Right lung (tissue), 5 donors: ENCODE results near the gene ERLEC1. TPM values are rescaled to one million over a fixed set of nuclear protein-coding genes. Genes with fewer than 3 reads are reported as not detected.
"Not testable (repeated sequence)": the region's sequence is repeated elsewhere in the genome, so short reads cannot be mapped to it uniquely, and the experiment has no call there.

Experiments
- DNase-seq, 2 donors: peaks; one replicate each; pipeline ENCODE4 v3.0.0-alpha.2; 2013
- polyA plus RNA-seq, 5 donors: library from polyadenylated mRNA; unstranded; fragments of 120-200 nt; gene quantifications; one replicate each; pipeline versions ENCODE4 v1.2.1 to v1.2.3, GENCODE V29; 2013; ENCODE audit warnings: inconsistent platforms in 1 of 5, low replicate concordance in 1 of 5; ENCODE audit not compliant: insufficient read length in 5 of 5, insufficient read depth in 1 of 5

Gene ERLEC1
- polyA plus RNA-seq, 5 donors: 56.4 to 62.5 (median 61.3) TPM

GRCh38 chr2:53778536-53779162 lies 8.2 kb upstream of the ERLEC1 start:
- no peak for DNase-seq

GRCh38 chr2:53780056-53780455 lies 6.8 kb upstream of the ERLEC1 start:
- DNase-seq: no peak

GRCh38 chr2:53782676-53783075 lies 4.2 kb upstream of the ERLEC1 start:
- no peak for DNase-seq

- DNase-seq: no peak
Observed at GRCh38 chr2:53784436-53784835, 2.4 kb upstream of the ERLEC1 start.

DNA sequence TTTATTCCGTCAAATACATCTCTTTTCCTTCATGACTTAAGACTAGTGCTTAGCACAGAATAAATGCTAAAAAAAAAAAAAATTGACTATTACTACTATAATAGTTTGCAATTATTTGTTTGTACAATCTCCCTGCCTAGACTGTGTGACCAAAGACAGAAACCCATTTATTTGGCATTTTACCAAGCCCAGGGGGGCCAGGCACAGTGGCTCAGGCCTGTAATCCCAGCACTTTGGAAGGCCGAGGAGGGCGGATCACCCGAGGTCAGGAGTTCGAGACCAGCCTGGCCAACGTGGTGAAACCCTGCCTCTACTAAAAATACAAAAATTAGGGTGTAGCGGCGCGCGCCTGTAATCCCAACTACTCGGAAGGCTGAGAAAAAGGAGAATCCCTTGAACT lies 1.5 kb upstream of the ERLEC1 start:
- no peak for DNase-seq

- DNase-seq: no peak
Observed at GRCh38 chr2:53786352-53786704, 516 bp upstream of the ERLEC1 start.

GRCh38 chr2:53787614-53788289 lies 908 bp downstream of the ERLEC1 start:
- no peak for DNase-seq

GRCh38 chr2:53793261-53793660 lies 6.4 kb downstream of the ERLEC1 start:
- peak; percentile 68 to 79 for DNase-seq

- peak in 1 of 2 donors; percentile 5 for DNase-seq
Observed at GRCh38 chr2:53793821-53794220, 7.0 kb downstream of the ERLEC1 start.

DNA sequence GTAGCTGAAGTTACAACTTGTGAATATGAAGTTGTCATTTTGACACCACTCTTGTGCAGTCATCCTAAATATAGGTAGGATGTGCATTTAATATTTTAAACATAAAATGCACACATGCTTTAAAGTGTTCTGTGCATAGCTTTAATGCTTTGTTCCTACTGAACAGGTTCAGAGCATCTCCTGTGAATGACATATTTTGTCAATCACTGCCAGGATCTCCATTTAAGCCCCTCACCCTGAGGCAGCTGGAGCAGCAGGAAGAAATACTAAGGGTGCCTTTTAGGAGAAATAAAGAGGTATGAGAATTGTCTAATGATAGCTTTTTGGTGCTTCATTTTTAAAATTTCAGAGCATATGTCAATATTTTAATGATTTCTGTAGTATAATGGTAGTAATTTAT lies 14.7 kb downstream of the ERLEC1 start:
- no peak for DNase-seq

DNA sequence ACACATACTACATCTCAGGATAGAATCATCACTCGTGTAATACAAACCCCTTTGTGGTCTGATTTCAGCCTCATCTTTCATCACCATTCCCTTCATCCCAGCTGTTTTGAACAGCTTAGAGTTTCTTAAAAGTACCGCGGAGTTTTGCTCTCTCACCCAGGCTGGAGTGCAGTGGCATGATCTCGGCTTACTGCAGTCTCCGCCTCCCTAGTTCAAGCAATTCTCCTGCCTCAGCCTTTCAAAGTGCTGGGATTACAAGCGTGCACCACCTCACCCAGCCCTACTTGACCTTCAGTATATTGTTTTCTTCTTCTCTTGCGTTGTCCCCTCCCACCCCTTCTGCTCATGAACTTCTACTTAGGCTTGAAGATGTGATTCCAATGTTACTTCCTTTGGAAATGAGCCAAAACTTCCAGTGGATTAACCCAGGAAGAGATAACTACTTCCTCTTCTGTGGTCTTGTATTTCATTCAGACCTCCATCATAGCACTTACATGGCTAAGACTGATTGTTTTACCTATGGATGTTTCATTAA lies 15.8 kb downstream of the ERLEC1 start:
- no peak for DNase-seq

DNA sequence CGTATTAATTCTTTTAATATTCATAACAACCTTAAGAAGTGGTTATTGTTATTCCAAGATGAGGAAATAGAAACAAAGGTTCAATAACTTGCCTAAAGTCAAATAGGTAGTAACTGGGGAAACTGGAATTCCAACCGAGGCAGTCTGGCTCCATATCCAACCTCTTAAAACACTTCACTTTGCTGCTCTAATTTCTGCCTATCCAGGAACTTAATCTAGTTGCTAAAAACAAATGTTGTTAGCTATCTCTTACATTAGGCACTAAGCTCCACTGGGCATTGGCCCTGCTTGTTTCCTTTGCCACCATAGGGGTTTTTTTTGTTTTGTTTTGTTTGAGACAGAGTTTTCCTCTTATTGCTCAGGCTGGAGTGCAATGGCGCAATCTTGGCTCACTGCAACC lies 24.8 kb downstream of the ERLEC1 start:
- DNase-seq: no peak

- no peak for DNase-seq
Observed at GRCh38 chr2:53813151-53813550, 26.3 kb downstream of the ERLEC1 start.

GRCh38 chr2:53818854-53819435 lies 32.1 kb downstream of the ERLEC1 start:
- no peak for DNase-seq

- no peak for DNase-seq
Observed at GRCh38 chr2:53819634-53820033, 32.8 kb downstream of the ERLEC1 start.

- DNase-seq: no peak
Observed at GRCh38 chr2:53820048-53820447, 33.2 kb downstream of the ERLEC1 start.

DNA sequence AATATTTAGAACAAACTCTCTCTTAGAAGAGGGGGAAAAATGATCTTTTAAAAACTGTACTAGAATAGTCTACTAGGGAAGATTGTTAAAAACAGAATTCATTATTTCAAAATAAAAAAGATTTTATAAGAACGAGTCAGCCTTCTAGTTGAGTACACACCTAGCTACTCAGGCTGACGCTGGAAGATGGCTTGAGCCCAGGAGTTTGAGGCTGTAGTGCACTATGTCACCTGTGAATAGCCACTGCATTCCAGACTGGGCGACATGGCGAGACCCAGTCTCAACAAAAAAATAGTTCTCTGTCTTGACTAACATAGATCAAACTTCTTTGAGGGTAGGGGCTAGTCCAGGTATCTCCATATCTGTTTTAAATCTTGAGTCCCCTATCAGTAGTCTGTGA lies 33.9 kb downstream of the ERLEC1 start:
- no peak for DNase-seq

DNA sequence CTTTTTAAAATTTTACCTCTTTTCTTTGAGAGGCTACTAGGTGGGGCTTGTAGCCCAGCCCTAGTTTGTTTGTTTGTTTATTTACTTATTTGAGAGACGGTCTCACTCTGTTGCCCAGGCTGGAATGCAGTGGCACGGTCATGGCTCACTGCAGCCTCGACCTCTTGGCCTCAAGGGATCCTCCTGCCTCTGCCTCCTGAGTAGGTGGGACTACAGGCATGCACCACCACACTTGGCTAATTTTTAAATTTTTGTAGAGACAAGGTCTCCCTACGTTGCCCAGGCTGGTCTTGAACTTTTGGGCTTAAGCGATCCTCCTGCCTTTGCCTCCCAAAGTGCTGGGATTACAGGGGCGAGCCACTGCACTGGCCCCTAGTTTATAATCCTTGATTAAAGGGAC lies 35.0 kb downstream of the ERLEC1 start:
- no peak for DNase-seq

DNA sequence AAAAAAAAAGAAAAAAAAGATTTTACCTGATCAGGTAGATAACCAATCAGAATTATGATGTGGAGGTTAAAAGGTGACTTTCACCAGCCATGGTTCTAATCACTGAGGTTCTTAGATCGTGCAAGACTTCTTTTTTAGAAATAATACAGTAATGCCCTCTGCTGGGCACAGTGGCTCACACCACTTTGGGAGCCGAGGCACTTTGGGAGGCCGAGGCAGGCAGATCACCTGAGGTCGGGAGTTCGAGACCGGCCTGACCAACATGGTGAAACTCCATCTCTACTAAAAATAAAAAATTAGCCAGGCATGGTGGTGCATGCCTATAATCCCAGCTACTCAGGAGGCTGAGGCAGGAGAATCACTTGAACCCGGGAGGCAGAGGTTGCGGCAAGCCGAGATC lies 36.8 kb downstream of the ERLEC1 start:
- DNase-seq: not testable (repeated sequence)

- no peak for DNase-seq
Observed at GRCh38 chr2:53826030-53826410, 39.2 kb downstream of the ERLEC1 start.

- DNase-seq: peak in 1 of 2 donors; percentile 2
Observed at GRCh38 chr2:53826587-53827397, 39.9 kb downstream of the ERLEC1 start.

DNA sequence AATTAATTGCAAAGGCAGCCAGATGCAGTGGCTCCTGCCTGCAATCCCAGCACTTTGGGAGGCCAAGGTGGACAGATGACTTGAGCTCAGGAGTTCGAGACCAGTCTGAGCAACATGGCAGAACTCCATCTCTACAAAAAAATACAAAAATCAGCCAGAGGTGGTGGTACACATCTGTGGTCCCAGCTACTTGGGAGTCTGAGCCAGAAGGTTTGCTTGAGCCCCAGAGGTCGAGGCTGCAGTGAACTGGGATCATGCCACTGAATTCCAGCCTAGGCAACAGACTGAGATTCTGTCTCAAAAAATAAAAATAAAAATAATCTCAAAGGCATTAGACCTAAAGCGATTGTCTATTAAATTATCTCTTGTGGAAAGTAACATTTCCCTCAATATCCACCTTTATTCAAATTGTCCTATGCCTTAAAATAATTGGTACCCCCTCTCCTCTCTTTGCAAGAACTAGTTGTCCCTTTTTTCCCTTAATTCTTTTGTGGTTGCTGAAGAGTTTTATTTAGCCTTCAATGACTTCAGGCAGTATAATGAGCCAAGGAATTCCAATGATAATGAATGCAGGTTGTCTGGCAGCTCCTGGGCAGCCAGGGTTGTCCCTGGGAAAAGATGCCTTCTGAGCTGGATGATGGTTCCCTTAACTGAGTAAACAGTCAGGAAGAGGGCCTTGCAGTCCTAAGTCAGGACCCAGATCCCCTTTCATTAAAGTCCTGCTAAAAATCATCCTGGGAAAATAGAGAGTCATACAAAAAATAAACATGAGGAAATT lies 40.7 kb downstream of the ERLEC1 start:
- no peak for DNase-seq
